Endodermal cell (in vitro differentiated cells): ENCODE data around the gene WDR46. TPM values are rescaled to one million over a fixed set of nuclear protein-coding genes. Genes with fewer than 3 reads are reported as not detected.
"Not testable (repeated sequence)": the region's sequence is repeated elsewhere in the genome, so short reads cannot be mapped to it uniquely, and the experiment has no call there.

Experiments
- DNase-seq: peaks from one replicate; pipeline ENCODE4 v3.0.0-alpha.2; 2017
- H3K27ac ChIP-seq: 2 replicates; pipeline ENCODE4 v1.5.1; 2013; ENCODE audit warnings: mild to moderate bottlenecking, low read depth, low read length, moderate library complexity
- H3K27me3 ChIP-seq: 2 replicates; pipeline ENCODE4 v1.6.1; 2013; ENCODE audit warnings: mild to moderate bottlenecking, low read length, moderate library complexity; ENCODE audit not compliant: insufficient read depth, control insufficient read depth, poor library complexity, severe bottlenecking
- H3K36me3 ChIP-seq: 2 replicates; pipeline ENCODE4 v1.7.0; 2013; ENCODE audit warnings: mild to moderate bottlenecking, low read length, moderate library complexity; ENCODE audit not compliant: control insufficient read depth, insufficient read depth
- H3K4me1 ChIP-seq: one replicate; pipeline ENCODE4 v1.7.0; 2013; ENCODE audit warnings: low read length; ENCODE audit not compliant: control insufficient read depth, insufficient read depth
- H3K4me3 ChIP-seq: 2 replicates; pipeline ENCODE4 v1.5.1; 2013; ENCODE audit warnings: mild to moderate bottlenecking, low read length, moderate library complexity
- H3K9ac ChIP-seq: 2 replicates; pipeline ENCODE4 v1.6.1; 2013; ENCODE audit warnings: mild to moderate bottlenecking, low read length, moderate library complexity; ENCODE audit not compliant: poor library complexity, severe bottlenecking; ENCODE audit errors: extremely low read depth
- H3K9me3 ChIP-seq: 2 replicates; pipeline ENCODE4 v1.6.1; 2013; ENCODE audit warnings: mild to moderate bottlenecking, low read length, moderate library complexity; ENCODE audit not compliant: control insufficient read depth
- H3K27ac Mint-ChIP-seq: 2 replicates; pipeline ENCODE4 v1.8.0; 2020; ENCODE audit warnings: mixed read lengths
- H3K27me3 Mint-ChIP-seq: 2 replicates; pipeline ENCODE4 v1.8.0; 2021; ENCODE audit warnings: mild to moderate bottlenecking, mixed read lengths; ENCODE audit not compliant: insufficient read depth
- H3K36me3 Mint-ChIP-seq: 2 replicates; pipeline ENCODE4 v1.8.0; 2020; ENCODE audit warnings: low read depth, mixed read lengths
- H3K4me1 Mint-ChIP-seq: 2 replicates; pipeline ENCODE4 v1.8.0; 2020; ENCODE audit warnings: mixed read lengths
- H3K4me3 Mint-ChIP-seq: 2 replicates; pipeline ENCODE4 v1.8.0; 2020; ENCODE audit warnings: mild to moderate bottlenecking, moderate library complexity, mixed read lengths
- H3K9me3 Mint-ChIP-seq: 2 replicates; pipeline ENCODE4 v1.8.0; 2020; ENCODE audit warnings: mild to moderate bottlenecking, mixed read lengths
- WGBS, 2 experiments: methylation state at CpG; one replicate each; pipeline versions ENCODE4 v1.1.5 to v1.1.7; 2013; ENCODE audit warnings: missing lambda C conversion rate in 2 of 2, mixed read lengths in 1 of 2; ENCODE audit not compliant: insufficient coverage in 1 of 2, insufficient read length in 1 of 2; 5-methylcytosine and 5-hydroxymethylcytosine counted together
- total RNA-seq, 2 donors: library from RNA; stranded (reverse); fragmentation: NEBNext Ultra II Directional in 1 of 2; extraction: Animal tissue kit (Norgen Biotek cat#: 25700) in 1 of 2; gene quantifications; 2 replicates in 1 of 2; 3 replicates in 1 of 2; pipeline ENCODE4 v1.2.1, GENCODE V29; 2021
- TF ChIP-seq, protein P1 (sequence below): fragments of 200-600 bp; sonication (generic); conservative IDR thresholded peaks from 2 replicates; pipeline ENCODE4 v1.5.0; 2021; ENCODE audit warnings: antibody characterized with exemption, mild to moderate bottlenecking

WDR46 gene
- total RNA-seq, 2 donors from 2014 or later, result 42.9 to 62.5 TPM

DNA sequence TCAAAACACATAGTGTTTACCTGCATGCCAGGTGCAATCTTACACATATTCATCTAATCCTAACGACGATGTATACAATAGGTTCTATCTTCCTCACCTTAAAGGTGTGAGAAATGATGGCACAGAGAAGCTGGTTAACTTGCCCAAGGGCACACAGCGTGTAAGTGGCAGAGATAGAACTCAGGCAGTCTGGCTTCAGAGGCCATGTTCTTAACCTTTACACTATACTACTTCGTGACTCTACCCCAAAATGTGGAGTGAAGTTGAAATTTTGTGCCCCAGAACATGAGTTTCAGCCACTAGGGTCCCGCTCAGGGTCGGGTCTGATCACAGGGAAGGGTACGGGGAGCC, 17.9 kb downstream of the WDR46 start:
- Histone ChIP-seq H3K36me3 (peaks cover 68% of the 10 kb centered on the region), H3K9me3 (no peaks in the 10 kb centered on the region), H3K4me1 (peaks cover 3% of the 10 kb centered on the region), H3K27ac (peak overlapping the region; percentile 76), H3K4me3 (peak overlapping the region; percentile 98), H3K27me3 (no peaks in the 10 kb centered on the region), H3K9ac (peak overlapping the region; percentile 77)
- Mint-ChIP-seq H3K4me3 (peak overlapping the region; percentile 98), H3K4me1 (peaks cover 23% of the 10 kb centered on the region), H3K27ac (peak overlapping the region; percentile 100), H3K36me3 (peaks cover 65% of the 10 kb centered on the region), H3K9me3 (no peaks in the 10 kb centered on the region), H3K27me3 (no peaks in the 10 kb centered on the region)
- 0 to 7% methylated on average over 5 to 7 of the region's 7 CpGs for WGBS, 2 experiments
- TF ChIP-seq, protein P1, sequence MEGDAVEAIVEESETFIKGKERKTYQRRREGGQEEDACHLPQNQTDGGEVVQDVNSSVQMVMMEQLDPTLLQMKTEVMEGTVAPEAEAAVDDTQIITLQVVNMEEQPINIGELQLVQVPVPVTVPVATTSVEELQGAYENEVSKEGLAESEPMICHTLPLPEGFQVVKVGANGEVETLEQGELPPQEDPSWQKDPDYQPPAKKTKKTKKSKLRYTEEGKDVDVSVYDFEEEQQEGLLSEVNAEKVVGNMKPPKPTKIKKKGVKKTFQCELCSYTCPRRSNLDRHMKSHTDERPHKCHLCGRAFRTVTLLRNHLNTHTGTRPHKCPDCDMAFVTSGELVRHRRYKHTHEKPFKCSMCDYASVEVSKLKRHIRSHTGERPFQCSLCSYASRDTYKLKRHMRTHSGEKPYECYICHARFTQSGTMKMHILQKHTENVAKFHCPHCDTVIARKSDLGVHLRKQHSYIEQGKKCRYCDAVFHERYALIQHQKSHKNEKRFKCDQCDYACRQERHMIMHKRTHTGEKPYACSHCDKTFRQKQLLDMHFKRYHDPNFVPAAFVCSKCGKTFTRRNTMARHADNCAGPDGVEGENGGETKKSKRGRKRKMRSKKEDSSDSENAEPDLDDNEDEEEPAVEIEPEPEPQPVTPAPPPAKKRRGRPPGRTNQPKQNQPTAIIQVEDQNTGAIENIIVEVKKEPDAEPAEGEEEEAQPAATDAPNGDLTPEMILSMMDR, result peak; percentile 38
- no peak for DNase-seq

DNA sequence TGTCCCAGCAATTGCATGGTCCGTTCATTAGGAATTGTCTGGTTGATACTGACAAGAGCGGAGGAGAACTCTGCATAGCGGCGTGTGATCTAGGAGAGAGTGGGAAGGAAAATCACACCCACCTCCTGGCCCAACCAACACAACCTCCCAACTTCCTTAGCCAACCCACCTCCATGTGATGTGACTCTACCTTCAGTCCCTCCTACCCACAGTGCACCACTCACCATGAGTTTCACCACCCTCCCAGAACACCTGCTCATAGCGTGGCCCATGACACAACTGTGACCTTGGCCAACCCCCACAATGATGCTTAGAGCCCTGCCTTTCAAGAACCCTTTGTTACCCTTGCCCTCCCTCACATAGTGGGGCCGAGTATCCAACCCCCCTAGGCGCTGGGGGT, 25.0 kb downstream of the WDR46 start:
- H3K4me1 ChIP-seq, result peaks cover 3% of the 10 kb centered on the region
- TF ChIP-seq, protein P1, result no peak
- H3K36me3 ChIP-seq, result peaks cover 91% of the 10 kb centered on the region
- Mint-ChIP-seq H3K27ac (no peak overlapping the region), H3K27me3 (no peaks in the 10 kb centered on the region), H3K4me1 (no peaks in the 10 kb centered on the region), H3K9me3 (peaks cover 4% of the 10 kb centered on the region), H3K36me3 (peaks cover 78% of the 10 kb centered on the region), H3K4me3 (no peak overlapping the region)
- no peaks in the 10 kb centered on the region for H3K27me3 ChIP-seq
- no peak overlapping the region for H3K4me3 ChIP-seq
- H3K9ac ChIP-seq, result no peak overlapping the region
- H3K27ac ChIP-seq, result no peak overlapping the region
- no peak for DNase-seq
- WGBS, 2 experiments, result 97 to 100% methylated on average over 2 to 7 of the region's 7 CpGs
- peaks cover 8% of the 10 kb centered on the region for H3K9me3 ChIP-seq

DNA sequence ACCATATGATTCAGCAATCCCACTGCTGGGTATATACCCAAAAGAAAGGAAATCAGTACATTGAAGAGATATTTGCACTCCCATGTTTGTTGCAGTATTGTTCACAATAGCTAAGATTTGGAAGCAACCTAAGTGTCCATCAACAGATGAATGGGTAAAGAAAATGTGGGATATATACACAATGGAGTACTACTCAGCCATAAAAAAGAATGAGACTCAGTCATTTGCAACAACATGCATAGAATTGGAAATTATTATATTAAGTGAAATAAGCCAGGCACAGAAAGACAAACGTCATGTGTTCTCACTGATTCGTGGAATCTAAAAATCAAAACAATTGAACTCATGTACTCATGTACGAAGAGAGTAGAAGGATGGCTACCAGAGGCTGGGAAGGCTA, 26.5 kb downstream of the WDR46 start:
- WGBS, 2 experiments, result 79 to 86% methylated on average over 3 of the region's 3 CpGs

DNA sequence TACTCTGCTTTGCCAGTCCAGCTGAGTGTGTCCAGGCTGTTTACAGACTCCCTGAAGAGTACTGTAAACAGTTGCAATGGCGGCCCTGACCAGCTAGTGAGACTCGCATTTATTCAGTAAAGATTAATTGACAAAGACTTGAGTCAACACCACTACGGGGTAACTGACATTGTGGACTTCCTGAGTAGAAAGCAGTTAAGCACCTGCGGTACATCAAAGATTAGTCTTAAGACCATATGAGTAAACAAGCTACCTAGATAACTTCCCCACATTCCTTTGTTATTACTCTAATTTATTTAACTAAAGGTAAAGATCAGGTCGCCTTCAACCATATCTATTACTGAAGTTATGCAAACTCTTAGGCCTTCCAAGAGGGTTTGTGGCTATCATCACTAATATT, 30.0 kb downstream of the WDR46 start:
- Mint-ChIP-seq H3K4me3 (no peak overlapping the region), H3K27ac (no peak overlapping the region), H3K36me3 (peaks cover 59% of the 10 kb centered on the region), H3K27me3 (no peaks in the 10 kb centered on the region), H3K9me3 (peaks cover 16% of the 10 kb centered on the region), H3K4me1 (no peaks in the 10 kb centered on the region)
- 94% methylated on average over 4 to 5 of the region's 5 CpGs for WGBS, 2 experiments
- H3K36me3 ChIP-seq, result peaks cover 61% of the 10 kb centered on the region
- H3K27me3 ChIP-seq, result no peaks in the 10 kb centered on the region
- no peak overlapping the region for H3K9ac ChIP-seq
- no peak for DNase-seq
- TF ChIP-seq, protein P1, result no peak
- peaks cover 19% of the 10 kb centered on the region for H3K9me3 ChIP-seq
- no peak overlapping the region for H3K27ac ChIP-seq
- no peaks in the 10 kb centered on the region for H3K4me1 ChIP-seq
- no peak overlapping the region for H3K4me3 ChIP-seq

More for the DNA sequence above, 26.5 kb downstream of the WDR46 start:
- peaks cover 12% of the 10 kb centered on the region for H3K9me3 Mint-ChIP-seq
- peaks cover 19% of the 10 kb centered on the region for H3K9me3 ChIP-seq
- H3K4me1 Mint-ChIP-seq, H3K4me3 ChIP-seq, H3K27me3 Mint-ChIP-seq, H3K9ac ChIP-seq, H3K4me3 Mint-ChIP-seq, H3K27ac Mint-ChIP-seq, DNase-seq, H3K27ac ChIP-seq, H3K27me3 ChIP-seq, H3K4me1 ChIP-seq: not testable (repeated sequence)
- H3K36me3 Mint-ChIP-seq, result peaks cover 75% of the 10 kb centered on the region
- peaks cover 88% of the 10 kb centered on the region for H3K36me3 ChIP-seq
